Measurements from ENCODE around the gene CD300LG. TPM values are rescaled to one million over a fixed set of nuclear protein-coding genes. Genes with fewer than 3 reads are reported as not detected.

CD300LG gene
- total RNA-seq, 1 donor from 2014 or later = not detected

GRCh38 chr17:43881758-43882505 lies 35.0 kb downstream of the CD300LG start:
- Histone ChIP-seq H3K27me3 (ENCODE audit: insufficient read depth, low read length) (peaks cover 2% of the 10 kb centered on the region), H3K4me2 (ENCODE audit: low read length) (no peak overlapping the region), H3K4me3 (ENCODE audit: insufficient read depth, low read depth, low read length) (no peak overlapping the region), H3K27ac (ENCODE audit: low read depth, low read length) (no peak overlapping the region), H4K20me1 (ENCODE audit: insufficient read depth, low read length) (no peaks in the 10 kb centered on the region), H2AFZ (ENCODE audit: low read depth, low read length) (no peak overlapping the region), H3K9ac (ENCODE audit: low read length) (no peak overlapping the region), H3K4me1 (ENCODE audit: insufficient read depth, low read length) (peaks cover 3% of the 10 kb centered on the region), H3K9me3 (ENCODE audit: insufficient read depth, low read depth, low read length) (no peaks in the 10 kb centered on the region), H3K36me3 (ENCODE audit: insufficient read depth, low read length) (no peaks in the 10 kb centered on the region), H3K79me2 (ENCODE audit: insufficient read depth, low read length) (no peaks in the 10 kb centered on the region)
- TF ChIP-seq CTCF (IDR thresholded peaks at IDR 0.05; ENCODE audit: insufficient read depth, low read depth, low read length) (no peak), EZH2 (IDR thresholded peaks at IDR 0.05; ENCODE audit: insufficient read depth, low read length) (no peak)
- Mint-ChIP-seq H3K36me3 (ENCODE audit: low read depth, unreplicated experiment) (peaks cover 11% of the 10 kb centered on the region), H3K27me3 (ENCODE audit: low read depth, unreplicated experiment) (no peaks in the 10 kb centered on the region), H3K9me3 (ENCODE audit: unreplicated experiment) (no peaks in the 10 kb centered on the region), H3K27ac (ENCODE audit: unreplicated experiment) (no peak overlapping the region), H3K4me3 (ENCODE audit: unreplicated experiment) (no peak overlapping the region), H3K4me1 (ENCODE audit: low read depth, unreplicated experiment) (peaks cover 3% of the 10 kb centered on the region)
- DNase-seq (ENCODE audit: low read depth) (no peak), FAIRE-seq (no peak)

DNA sequence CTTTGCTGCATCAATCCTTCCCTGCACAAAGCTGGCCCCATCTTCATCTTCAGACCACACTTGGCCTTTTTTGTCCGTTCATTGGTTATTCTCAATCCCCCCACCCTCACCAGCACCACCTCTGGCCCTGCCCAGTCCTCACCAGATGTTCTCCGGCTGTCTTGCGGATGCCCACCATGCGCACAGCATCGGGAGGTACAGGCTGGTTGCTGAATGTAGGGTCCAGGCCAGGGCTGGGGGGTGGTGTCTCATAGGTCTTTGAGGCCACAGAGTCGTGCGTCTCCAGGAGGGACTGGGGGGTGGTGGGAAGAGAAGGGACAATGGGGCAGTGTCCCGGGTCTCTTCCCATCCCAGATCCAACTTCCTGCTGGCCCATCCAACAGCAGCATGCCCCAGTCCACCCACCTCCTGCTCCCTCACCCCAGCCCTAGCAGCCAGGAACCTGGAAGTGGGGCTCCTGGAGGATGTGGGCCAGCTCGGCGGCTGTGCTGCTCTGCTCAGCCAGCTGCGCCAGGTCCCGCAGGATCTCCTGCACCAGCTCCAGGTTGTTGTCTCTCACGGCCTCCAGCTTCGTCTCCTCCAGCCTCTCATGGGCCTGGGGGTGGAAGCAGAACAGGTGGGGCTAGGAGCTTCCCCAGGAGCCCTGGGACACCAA lies 35.9 kb downstream of the CD300LG start:
- DNase-seq (ENCODE audit: low read depth) (no peak), FAIRE-seq (no peak)
- no peaks in the 10 kb centered on the region for H4K20me1 ChIP-seq (ENCODE audit: insufficient read depth, low read length)
- TF ChIP-seq CTCF (IDR thresholded peaks at IDR 0.05; ENCODE audit: insufficient read depth, low read depth, low read length) = no peak
- TF ChIP-seq EZH2 (IDR thresholded peaks at IDR 0.05; ENCODE audit: insufficient read depth, low read length) = no peak
- Mint-ChIP-seq H3K4me3 (ENCODE audit: unreplicated experiment) (no peak overlapping the region), H3K27me3 (ENCODE audit: low read depth, unreplicated experiment) (no peaks in the 10 kb centered on the region), H3K9me3 (ENCODE audit: unreplicated experiment) (no peaks in the 10 kb centered on the region), H3K36me3 (ENCODE audit: low read depth, unreplicated experiment) (peaks cover 11% of the 10 kb centered on the region), H3K27ac (ENCODE audit: unreplicated experiment) (no peak overlapping the region), H3K4me1 (ENCODE audit: low read depth, unreplicated experiment) (peaks cover 3% of the 10 kb centered on the region)
- no peaks in the 10 kb centered on the region for H3K36me3 ChIP-seq (ENCODE audit: insufficient read depth, low read length)
- no peak overlapping the region for H3K4me2 ChIP-seq (ENCODE audit: low read length)
- H3K27ac ChIP-seq (ENCODE audit: low read depth, low read length) = no peak overlapping the region
- H3K4me3 ChIP-seq (ENCODE audit: insufficient read depth, low read depth, low read length) = no peak overlapping the region
- no peak overlapping the region for H3K9ac ChIP-seq (ENCODE audit: low read length)
- no peak overlapping the region for H2AFZ ChIP-seq (ENCODE audit: low read depth, low read length)
- no peaks in the 10 kb centered on the region for H3K79me2 ChIP-seq (ENCODE audit: insufficient read depth, low read length)
- no peaks in the 10 kb centered on the region for H3K9me3 ChIP-seq (ENCODE audit: insufficient read depth, low read depth, low read length)
- H3K27me3 ChIP-seq (ENCODE audit: insufficient read depth, low read length) = peaks cover 2% of the 10 kb centered on the region
- peaks cover 3% of the 10 kb centered on the region for H3K4me1 ChIP-seq (ENCODE audit: insufficient read depth, low read length)

GRCh38 chr17:43888548-43888947 lies 41.6 kb downstream of the CD300LG start:
- Mint-ChIP-seq H3K27me3 (ENCODE audit: low read depth, unreplicated experiment) (no peaks in the 10 kb centered on the region), H3K4me1 (ENCODE audit: low read depth, unreplicated experiment) (peaks cover 3% of the 10 kb centered on the region), H3K9me3 (ENCODE audit: unreplicated experiment) (no peaks in the 10 kb centered on the region), H3K4me3 (ENCODE audit: unreplicated experiment) (no peak overlapping the region), H3K36me3 (ENCODE audit: low read depth, unreplicated experiment) (no peaks in the 10 kb centered on the region), H3K27ac (ENCODE audit: unreplicated experiment) (no peak overlapping the region)
- Histone ChIP-seq H4K20me1 (ENCODE audit: insufficient read depth, low read length) (no peaks in the 10 kb centered on the region), H3K27me3 (ENCODE audit: insufficient read depth, low read length) (peaks cover 2% of the 10 kb centered on the region), H3K27ac (ENCODE audit: low read depth, low read length) (no peak overlapping the region), H3K9ac (ENCODE audit: low read length) (no peak overlapping the region), H2AFZ (ENCODE audit: low read depth, low read length) (no peak overlapping the region), H3K36me3 (ENCODE audit: insufficient read depth, low read length) (no peaks in the 10 kb centered on the region), H3K4me3 (ENCODE audit: insufficient read depth, low read depth, low read length) (no peak overlapping the region), H3K9me3 (ENCODE audit: insufficient read depth, low read depth, low read length) (no peaks in the 10 kb centered on the region), H3K4me1 (ENCODE audit: insufficient read depth, low read length) (no peaks in the 10 kb centered on the region), H3K79me2 (ENCODE audit: insufficient read depth, low read length) (no peaks in the 10 kb centered on the region), H3K4me2 (ENCODE audit: low read length) (no peak overlapping the region)
- FAIRE-seq = no peak
- TF ChIP-seq EZH2 (IDR thresholded peaks at IDR 0.05; ENCODE audit: insufficient read depth, low read length) (no peak), CTCF (IDR thresholded peaks at IDR 0.05; ENCODE audit: insufficient read depth, low read depth, low read length) (no peak)
- no peak for DNase-seq (ENCODE audit: low read depth)
